ENCODE results near the gene TCF4. TPM values are rescaled to one million over a fixed set of nuclear protein-coding genes. Genes with fewer than 3 reads are reported as not detected.

Gene TCF4
- total and polyA plus RNA-seq, 2 of the 13 experiments (the other 11 are each of a cell fraction or from before 2014, with no cell fraction given) = not detected

DNA sequence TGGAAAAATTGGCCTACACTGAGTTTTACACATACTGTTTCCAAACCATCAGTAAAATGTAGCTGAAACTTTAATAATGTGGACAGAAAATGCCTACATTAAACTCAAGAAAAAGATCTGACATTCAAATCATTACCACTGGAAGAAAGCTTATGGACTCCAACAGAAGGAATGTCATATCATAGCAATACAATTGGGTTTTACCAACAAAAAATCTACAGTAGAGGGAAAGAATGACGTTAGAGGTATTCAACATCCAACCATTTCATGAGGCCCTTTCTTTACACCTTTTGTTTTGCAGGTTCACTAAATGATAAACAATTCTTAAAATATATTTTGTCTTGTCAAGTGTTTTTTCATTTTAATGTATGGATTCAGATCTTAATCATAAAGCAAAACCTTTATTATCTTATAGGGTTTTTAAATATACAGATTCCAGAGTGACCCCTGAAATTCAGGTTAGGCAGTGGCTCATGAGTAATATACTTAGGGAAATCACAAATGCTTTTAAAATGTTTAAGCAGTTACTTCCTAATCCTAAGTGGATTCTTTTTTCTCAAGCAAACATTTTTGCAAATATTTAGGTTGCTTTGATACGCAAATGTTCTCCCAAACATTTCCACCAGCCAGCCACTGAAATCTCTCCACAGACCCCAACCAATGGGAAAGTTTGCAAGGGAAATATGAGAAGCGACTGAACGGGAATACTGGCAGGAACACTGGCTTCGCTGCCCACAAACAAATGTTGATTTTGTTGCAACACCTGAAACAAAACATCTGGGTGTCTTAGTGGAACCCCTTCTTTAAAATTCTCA lies 168.7 kb downstream of the TCF4 start:
- H3K9me3 ChIP-seq (ENCODE audit: low read length) = no peaks in the 10 kb centered on the region
- no TSS peak for BruUV-seq (replicated peaks)
- intact Hi-C loops (cut with micrococcal nuclease; ENCODE audit: unreplicated experiment) = no loop called here
- H3K4me3 ChIP-seq (replicated peaks in 1 of 3; ENCODE audit: insufficient read depth in 1 of 3, low read depth in 2 of 3, low read length in 3 of 3) = no peak overlapping the region
- ChIA-PET CTCF (ENCODE audit: low intra/inter-chr PET ratio, low total read pairs) (no interaction called here), POLR2A (no interaction called here)
- H2AFZ ChIP-seq (ENCODE audit: low read length) = no peak overlapping the region
- H4K20me1 ChIP-seq (ENCODE audit: insufficient read depth, low read length) = no peaks in the 10 kb centered on the region
- H3K36me3 ChIP-seq (replicated peaks in 1 of 2; ENCODE audit: control insufficient read depth in 1 of 2, insufficient read depth in 2 of 2, low read length in 2 of 2) = no peaks in the 10 kb centered on the region
- no peaks in the 10 kb centered on the region for H3K27me3 ChIP-seq (ENCODE audit: control insufficient read depth in 1 of 2, insufficient read depth in 2 of 2, low read length in 2 of 2)
- in situ Hi-C loops (cut with HindIII; ENCODE audit: extremely low pct_ligation_motif_present, low pct_unique_long_range_greater_than_20kb) = loop anchor here (5.0 kb wide), 1 partner anchor 1158 kb away; no protein-coding TSS in a partner anchor
- no peaks in the 10 kb centered on the region for H3K4me1 ChIP-seq (ENCODE audit: insufficient read depth, low read length)
- 0% methylated on average over 5 of the region's 5 CpGs for WGBS (ENCODE audit: low lambda C conversion rate)
- H3K79me2 ChIP-seq (ENCODE audit: insufficient read depth, low read length) = no peaks in the 10 kb centered on the region
- FAIRE-seq (no peak), ATAC-seq (no peak), DNase-seq (ENCODE audit: low spot score) (no peak)
- no peak overlapping the region for H3K9ac ChIP-seq (ENCODE audit: insufficient read depth, low read depth, low read length)
- H3K4me2 ChIP-seq (ENCODE audit: low read depth, low read length) = no peak overlapping the region
- no peak for TF ChIP-seq ZNF672 (CRISPR knock-in tag; IDR thresholded peaks at IDR 0.05)
- H3K27ac ChIP-seq (ENCODE audit: extremely low read length, insufficient read depth, low read length) = no peak overlapping the region

DNA sequence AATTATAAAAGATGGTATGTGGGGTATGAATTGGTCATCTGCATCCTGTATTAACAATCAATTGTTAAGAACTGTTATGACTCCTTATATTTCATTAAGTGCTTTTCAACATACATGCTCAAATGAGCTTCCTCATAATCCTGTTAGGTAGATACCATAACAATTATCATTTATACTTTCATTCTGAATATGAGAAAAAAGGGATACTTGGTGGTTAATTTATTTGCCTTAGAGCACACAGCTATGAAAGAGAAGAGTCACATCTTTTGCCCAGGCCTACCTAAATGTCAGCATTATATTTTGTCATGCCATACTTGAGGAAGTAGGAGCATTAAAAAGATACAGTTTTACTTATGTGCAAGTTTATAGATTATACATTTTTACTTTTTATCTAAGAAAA lies 169.6 kb downstream of the TCF4 start:
- no peaks in the 10 kb centered on the region for H3K79me2 ChIP-seq (ENCODE audit: insufficient read depth, low read length)
- H3K27me3 ChIP-seq (ENCODE audit: control insufficient read depth in 1 of 2, insufficient read depth in 2 of 2, low read length in 2 of 2) = no peaks in the 10 kb centered on the region
- POLR2A ChIA-PET = no interaction called here
- FAIRE-seq = no peak
- H3K9ac ChIP-seq (ENCODE audit: insufficient read depth, low read depth, low read length) = no peak overlapping the region
- H4K20me1 ChIP-seq (ENCODE audit: insufficient read depth, low read length) = no peaks in the 10 kb centered on the region
- H3K4me1 ChIP-seq (ENCODE audit: insufficient read depth, low read length) = no peaks in the 10 kb centered on the region
- DNase-seq (ENCODE audit: low spot score) = no peak
- H3K36me3 ChIP-seq (replicated peaks in 1 of 2; ENCODE audit: control insufficient read depth in 1 of 2, insufficient read depth in 2 of 2, low read length in 2 of 2) = no peaks in the 10 kb centered on the region
- in situ Hi-C loops (cut with HindIII; ENCODE audit: extremely low pct_ligation_motif_present, low pct_unique_long_range_greater_than_20kb) (loop anchor here (5.0 kb wide), 1 partner anchor 1159 kb away; no protein-coding TSS in a partner anchor), intact Hi-C loops (cut with micrococcal nuclease; ENCODE audit: unreplicated experiment) (no loop called here)
- no peak overlapping the region for H3K27ac ChIP-seq (ENCODE audit: extremely low read length, insufficient read depth, low read length)
- no peak overlapping the region for H3K4me2 ChIP-seq (ENCODE audit: low read depth, low read length)
- TF ChIP-seq, protein P1, sequence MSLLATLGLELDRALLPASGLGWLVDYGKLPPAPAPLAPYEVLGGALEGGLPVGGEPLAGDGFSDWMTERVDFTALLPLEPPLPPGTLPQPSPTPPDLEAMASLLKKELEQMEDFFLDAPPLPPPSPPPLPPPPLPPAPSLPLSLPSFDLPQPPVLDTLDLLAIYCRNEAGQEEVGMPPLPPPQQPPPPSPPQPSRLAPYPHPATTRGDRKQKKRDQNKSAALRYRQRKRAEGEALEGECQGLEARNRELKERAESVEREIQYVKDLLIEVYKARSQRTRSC (CRISPR knock-in tag; IDR thresholded peaks at IDR 0.05; ENCODE audit: low read depth) = no peak
- TF ChIP-seq, protein P2, sequence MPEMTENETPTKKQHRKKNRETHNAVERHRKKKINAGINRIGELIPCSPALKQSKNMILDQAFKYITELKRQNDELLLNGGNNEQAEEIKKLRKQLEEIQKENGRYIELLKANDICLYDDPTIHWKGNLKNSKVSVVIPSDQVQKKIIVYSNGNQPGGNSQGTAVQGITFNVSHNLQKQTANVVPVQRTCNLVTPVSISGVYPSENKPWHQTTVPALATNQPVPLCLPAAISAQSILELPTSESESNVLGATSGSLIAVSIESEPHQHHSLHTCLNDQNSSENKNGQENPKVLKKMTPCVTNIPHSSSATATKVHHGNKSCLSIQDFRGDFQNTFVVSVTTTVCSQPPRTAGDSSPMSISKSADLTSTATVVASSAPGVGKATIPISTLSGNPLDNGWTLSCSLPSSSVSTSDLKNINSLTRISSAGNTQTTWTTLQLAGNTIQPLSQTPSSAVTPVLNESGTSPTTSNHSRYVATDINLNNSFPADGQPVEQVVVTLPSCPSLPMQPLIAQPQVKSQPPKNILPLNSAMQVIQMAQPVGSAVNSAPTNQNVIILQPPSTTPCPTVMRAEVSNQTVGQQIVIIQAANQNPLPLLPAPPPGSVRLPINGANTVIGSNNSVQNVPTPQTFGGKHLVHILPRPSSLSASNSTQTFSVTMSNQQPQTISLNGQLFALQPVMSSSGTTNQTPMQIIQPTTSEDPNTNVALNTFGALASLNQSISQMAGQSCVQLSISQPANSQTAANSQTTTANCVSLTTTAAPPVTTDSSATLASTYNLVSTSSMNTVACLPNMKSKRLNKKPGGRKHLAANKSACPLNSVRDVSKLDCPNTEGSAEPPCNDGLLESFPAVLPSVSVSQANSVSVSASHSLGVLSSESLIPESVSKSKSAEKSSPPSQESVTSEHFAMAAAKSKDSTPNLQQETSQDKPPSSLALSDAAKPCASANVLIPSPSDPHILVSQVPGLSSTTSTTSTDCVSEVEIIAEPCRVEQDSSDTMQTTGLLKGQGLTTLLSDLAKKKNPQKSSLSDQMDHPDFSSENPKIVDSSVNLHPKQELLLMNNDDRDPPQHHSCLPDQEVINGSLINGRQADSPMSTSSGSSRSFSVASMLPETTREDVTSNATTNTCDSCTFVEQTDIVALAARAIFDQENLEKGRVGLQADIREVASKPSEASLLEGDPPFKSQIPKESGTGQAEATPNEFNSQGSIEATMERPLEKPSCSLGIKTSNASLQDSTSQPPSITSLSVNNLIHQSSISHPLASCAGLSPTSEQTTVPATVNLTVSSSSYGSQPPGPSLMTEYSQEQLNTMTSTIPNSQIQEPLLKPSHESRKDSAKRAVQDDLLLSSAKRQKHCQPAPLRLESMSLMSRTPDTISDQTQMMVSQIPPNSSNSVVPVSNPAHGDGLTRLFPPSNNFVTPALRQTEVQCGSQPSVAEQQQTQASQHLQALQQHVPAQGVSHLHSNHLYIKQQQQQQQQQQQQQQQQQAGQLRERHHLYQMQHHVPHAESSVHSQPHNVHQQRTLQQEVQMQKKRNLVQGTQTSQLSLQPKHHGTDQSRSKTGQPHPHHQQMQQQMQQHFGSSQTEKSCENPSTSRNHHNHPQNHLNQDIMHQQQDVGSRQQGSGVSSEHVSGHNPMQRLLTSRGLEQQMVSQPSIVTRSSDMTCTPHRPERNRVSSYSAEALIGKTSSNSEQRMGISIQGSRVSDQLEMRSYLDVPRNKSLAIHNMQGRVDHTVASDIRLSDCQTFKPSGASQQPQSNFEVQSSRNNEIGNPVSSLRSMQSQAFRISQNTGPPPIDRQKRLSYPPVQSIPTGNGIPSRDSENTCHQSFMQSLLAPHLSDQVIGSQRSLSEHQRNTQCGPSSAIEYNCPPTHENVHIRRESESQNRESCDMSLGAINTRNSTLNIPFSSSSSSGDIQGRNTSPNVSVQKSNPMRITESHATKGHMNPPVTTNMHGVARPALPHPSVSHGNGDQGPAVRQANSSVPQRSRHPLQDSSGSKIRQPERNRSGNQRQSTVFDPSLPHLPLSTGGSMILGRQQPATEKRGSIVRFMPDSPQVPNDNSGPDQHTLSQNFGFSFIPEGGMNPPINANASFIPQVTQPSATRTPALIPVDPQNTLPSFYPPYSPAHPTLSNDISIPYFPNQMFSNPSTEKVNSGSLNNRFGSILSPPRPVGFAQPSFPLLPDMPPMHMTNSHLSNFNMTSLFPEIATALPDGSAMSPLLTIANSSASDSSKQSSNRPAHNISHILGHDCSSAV (CRISPR knock-in tag; IDR thresholded peaks at IDR 0.05; ENCODE audit: borderline replicate concordance) = no peak
- no peak for TF ChIP-seq JUN (CRISPR knock-in tag; IDR thresholded peaks at IDR 0.05)
- H3K4me3 ChIP-seq (replicated peaks in 1 of 3; ENCODE audit: insufficient read depth in 1 of 3, low read depth in 2 of 3, low read length in 3 of 3) = no peak overlapping the region
- H2AFZ ChIP-seq (ENCODE audit: low read length) = no peak overlapping the region
- ATAC-seq = no peak
- BruUV-seq (replicated peaks) = no TSS peak
- CTCF ChIA-PET (ENCODE audit: low intra/inter-chr PET ratio, low total read pairs) = no interaction called here
- no peaks in the 10 kb centered on the region for H3K9me3 ChIP-seq (ENCODE audit: low read length)

All from HepG2 (cell line).